Measurements from ENCODE around the gene AK5. TPM values are rescaled to one million over a fixed set of nuclear protein-coding genes. Genes with fewer than 3 reads are reported as not detected.

The AK5 gene
- total RNA-seq, 4 donors from 2014 or later = not detected

DNA sequence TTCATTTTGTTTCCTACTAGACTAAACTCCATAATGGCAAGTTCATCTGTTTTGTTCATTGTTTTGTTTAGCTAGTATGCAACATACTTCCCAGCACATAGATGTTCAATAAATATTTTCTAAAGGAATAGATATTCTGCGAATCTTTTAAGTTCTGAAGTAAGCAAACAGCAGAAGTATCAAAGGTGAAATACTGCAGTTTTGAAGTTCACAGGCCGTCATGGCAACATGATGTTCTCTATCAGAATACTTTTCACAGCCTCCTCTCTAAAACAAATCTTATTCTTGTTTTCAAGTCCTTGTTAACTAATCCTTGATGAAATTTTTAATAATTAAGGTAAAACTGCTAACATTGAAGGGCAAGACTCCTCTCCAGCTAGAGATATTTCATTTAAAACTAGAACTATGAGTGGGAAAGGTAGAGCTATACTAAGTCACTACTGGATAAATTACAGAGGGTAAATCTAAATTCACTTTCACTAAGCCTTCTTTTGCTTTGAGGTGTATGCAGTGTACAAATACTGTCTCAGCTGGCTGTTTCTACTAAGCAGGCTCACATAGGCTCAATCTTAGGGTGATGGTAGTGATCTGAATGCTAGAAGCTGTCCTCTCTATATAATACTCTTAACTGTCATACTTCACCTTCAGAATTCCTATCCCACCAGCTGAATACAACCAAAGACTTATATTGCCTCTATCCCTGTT, 303.9 kb downstream of the AK5 start:
- Histone ChIP-seq H3K27me3 (no peaks in the 10 kb centered on the region), H3K27ac (no peak overlapping the region), H3K4me1 (no peaks in the 10 kb centered on the region), H3K9me3 (no peaks in the 10 kb centered on the region), H3K36me3 (peaks cover 0 to 33% (median under 1%) of the 10 kb centered on the region in 3 donors), H3K4me3 (no peak overlapping the region)
- no peak for DNase-seq
- TF ChIP-seq, protein P1, sequence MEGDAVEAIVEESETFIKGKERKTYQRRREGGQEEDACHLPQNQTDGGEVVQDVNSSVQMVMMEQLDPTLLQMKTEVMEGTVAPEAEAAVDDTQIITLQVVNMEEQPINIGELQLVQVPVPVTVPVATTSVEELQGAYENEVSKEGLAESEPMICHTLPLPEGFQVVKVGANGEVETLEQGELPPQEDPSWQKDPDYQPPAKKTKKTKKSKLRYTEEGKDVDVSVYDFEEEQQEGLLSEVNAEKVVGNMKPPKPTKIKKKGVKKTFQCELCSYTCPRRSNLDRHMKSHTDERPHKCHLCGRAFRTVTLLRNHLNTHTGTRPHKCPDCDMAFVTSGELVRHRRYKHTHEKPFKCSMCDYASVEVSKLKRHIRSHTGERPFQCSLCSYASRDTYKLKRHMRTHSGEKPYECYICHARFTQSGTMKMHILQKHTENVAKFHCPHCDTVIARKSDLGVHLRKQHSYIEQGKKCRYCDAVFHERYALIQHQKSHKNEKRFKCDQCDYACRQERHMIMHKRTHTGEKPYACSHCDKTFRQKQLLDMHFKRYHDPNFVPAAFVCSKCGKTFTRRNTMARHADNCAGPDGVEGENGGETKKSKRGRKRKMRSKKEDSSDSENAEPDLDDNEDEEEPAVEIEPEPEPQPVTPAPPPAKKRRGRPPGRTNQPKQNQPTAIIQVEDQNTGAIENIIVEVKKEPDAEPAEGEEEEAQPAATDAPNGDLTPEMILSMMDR (IDR thresholded peaks at IDR 0.05) = no peak
- no peak for TF ChIP-seq POLR2A (IDR thresholded peaks at IDR 0.05)
- WGBS, 2 donors = 90 to 91% methylated on average over 2 of the region's 2 CpGs
- intact Hi-C loops (cut with DNase I) = no loop called here

DNA sequence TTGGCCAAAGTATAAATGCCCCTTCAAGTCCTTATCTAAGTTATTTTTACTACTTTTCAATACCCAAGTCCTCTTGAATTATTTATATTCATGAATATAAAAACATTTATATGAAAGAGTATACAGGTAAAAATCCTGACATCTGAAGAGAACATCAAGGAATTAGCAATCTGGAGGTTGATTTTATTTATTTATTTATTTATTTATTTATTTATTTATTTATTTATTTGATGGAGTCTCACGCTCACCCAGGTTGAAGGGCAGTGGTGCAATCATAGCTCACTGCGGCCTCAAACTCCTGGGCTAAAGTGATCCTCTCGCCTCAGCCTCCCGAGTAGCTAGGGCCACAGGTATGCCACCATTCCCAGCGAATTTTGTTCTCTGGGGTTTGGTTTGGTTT, 307.4 kb downstream of the AK5 start:
- H3K4me3 ChIP-seq = no peak overlapping the region
- H3K27me3 ChIP-seq = no peaks in the 10 kb centered on the region
- no peak for DNase-seq
- WGBS, 2 donors = 96 to 100% methylated on average over 5 of the region's 5 CpGs
- H3K4me1 ChIP-seq = no peaks in the 10 kb centered on the region
- peaks cover 0 to 7% (median 0%) of the 10 kb centered on the region in 3 donors for H3K36me3 ChIP-seq
- TF ChIP-seq POLR2A (IDR thresholded peaks at IDR 0.05) = no peak
- TF ChIP-seq, protein P1 (IDR thresholded peaks at IDR 0.05) = no peak
- H3K9me3 ChIP-seq = no peaks in the 10 kb centered on the region
- H3K27ac ChIP-seq = no peak overlapping the region
- intact Hi-C loops (cut with DNase I) = no loop called here

DNA sequence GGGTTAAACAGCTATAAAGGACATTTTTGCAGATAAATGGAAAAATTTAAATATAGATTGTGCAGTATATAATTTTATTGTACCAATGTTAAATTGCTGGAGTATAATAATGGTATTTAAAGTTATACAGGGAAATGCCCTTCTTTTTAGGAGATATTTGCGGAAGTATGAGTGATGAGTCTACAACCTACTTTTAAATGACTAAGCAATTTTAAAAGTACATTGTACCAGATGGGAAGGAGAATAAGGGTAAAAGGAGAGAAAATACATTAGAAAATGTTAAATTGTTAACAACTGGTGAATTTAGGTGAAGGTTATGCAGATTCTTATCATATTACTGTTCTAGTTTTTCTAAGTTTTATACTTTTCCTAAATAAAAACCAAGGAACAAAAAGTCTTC, 308.8 kb downstream of the AK5 start:
- Histone ChIP-seq H3K36me3 (peaks cover 0 to 5% (median 0%) of the 10 kb centered on the region in 3 donors), H3K27ac (no peak overlapping the region), H3K27me3 (no peaks in the 10 kb centered on the region), H3K4me3 (no peak overlapping the region), H3K9me3 (no peaks in the 10 kb centered on the region), H3K4me1 (no peaks in the 10 kb centered on the region)
- no peak for DNase-seq
- TF ChIP-seq POLR2A (IDR thresholded peaks at IDR 0.05) = no peak
- TF ChIP-seq, protein P1 (IDR thresholded peaks at IDR 0.05) = no peak
- intact Hi-C loops (cut with DNase I) = no loop called here
- 95 to 97% methylated on average over 1 of the region's 1 CpG for WGBS, 2 donors

DNA sequence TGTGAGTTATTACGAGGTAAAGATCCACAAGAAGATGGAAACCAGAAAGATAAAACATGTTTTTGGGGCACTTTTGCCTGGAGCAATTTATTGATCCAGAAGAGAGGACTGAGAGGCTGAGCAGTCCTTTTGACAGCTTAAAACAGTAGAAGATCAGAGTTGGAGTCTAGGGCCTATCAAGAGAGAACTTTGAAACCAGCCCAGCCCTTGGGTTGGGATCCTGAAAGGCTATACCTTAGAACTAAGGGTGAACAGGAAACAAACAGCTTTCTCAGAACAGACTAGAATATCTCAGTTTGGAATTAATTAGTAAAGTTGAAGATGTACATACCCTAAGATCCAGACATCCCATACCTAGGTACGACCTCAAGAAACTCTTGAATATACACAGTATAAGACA, 311.1 kb downstream of the AK5 start:
- Histone ChIP-seq H3K4me1 (no peaks in the 10 kb centered on the region), H3K36me3 (peaks cover 0 to 19% (median 0%) of the 10 kb centered on the region in 3 donors), H3K27ac (no peak overlapping the region), H3K9me3 (no peaks in the 10 kb centered on the region), H3K27me3 (no peaks in the 10 kb centered on the region), H3K4me3 (no peak overlapping the region)
- no peak for TF ChIP-seq POLR2A (IDR thresholded peaks at IDR 0.05)
- TF ChIP-seq, protein P1 (IDR thresholded peaks at IDR 0.05) = no peak
- intact Hi-C loops (cut with DNase I) = no loop called here
- no peak for DNase-seq
- 93% methylated on average over 2 of the region's 2 CpGs for WGBS, 2 donors

DNA sequence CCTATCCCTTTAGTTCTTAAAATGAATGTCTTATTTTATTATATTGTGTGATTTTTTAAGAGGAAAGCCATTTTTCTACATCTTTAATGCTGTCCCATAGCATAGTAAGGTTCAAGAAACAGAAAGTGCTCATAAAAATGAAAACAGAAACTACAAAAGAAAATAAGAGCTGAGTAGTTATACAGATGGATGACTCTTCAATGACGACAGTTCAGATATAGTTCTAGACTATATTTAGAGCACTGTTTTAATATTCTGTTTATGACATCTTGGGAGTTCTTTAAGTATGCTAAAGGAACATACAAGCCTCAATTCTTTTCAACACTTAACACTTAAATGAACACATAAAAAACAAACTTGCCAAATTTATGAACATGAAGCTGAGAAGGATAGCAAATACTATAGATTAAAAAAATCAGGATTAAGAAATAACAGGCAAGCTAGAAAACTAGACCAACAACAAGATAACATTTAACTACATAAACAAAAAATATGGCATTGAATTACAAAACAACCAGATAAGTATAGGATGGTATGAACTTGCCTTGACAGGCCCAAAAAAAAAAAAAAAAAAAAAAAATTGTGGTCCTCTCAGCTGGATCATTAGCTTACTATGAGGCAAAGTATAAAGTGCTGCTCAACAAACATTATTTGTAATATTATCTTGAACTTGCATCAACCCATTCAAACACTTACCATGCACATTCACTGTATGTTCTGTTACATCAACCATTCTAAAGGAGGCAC, 312.7 kb downstream of the AK5 start:
- Histone ChIP-seq H3K27me3 (no peaks in the 10 kb centered on the region), H3K4me3 (no peak overlapping the region), H3K4me1 (no peaks in the 10 kb centered on the region), H3K36me3 (peaks cover 0 to 24% (median 0%) of the 10 kb centered on the region in 3 donors), H3K9me3 (no peaks in the 10 kb centered on the region), H3K27ac (no peak overlapping the region)
- DNase-seq = no peak
- intact Hi-C loops (cut with DNase I) = no loop called here
- no peak for TF ChIP-seq POLR2A (IDR thresholded peaks at IDR 0.05)
- TF ChIP-seq, protein P1 (IDR thresholded peaks at IDR 0.05) = no peak
- WGBS, 2 donors = 70 to 83% methylated on average over 1 of the region's 1 CpG
